HG03159 (cell line): Measurements from ENCODE around the gene TNNI3K.

Experiments
- ATAC-seq: cut with Tn5 transposase; IDR thresholded peaks from one replicate; pipeline ENCODE4 v1.9.1; 2021; ENCODE audit warnings: mild to moderate bottlenecking, moderate library complexity; ENCODE audit not compliant: unreplicated experiment

TNNI3K gene

GRCh38 chr1:74286414-74286813 is 51.2 kb downstream of the TNNI3K start:
- no peak for ATAC-seq

- no peak for ATAC-seq
Observed at GRCh38 chr1:74314438-74314837, 79.3 kb downstream of the TNNI3K start.

DNA sequence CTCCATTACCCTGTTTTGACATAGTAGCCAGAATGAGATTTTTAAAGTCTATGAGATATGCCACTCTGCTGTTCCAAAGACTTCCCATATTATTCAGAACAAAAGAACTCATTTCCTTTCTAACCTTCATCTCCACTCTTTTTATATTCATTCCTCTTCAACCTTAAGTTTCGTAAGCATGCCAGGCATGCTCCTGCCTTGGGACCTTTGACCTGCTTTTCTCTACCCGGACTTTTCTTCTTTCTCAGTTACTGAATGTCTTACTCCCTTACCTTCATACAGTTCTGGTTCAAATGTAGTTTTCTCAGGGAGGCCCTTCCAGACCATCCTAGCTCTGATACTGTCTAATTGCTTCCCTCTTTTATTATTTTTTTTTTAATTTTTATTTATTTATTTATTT is 81.1 kb downstream of the TNNI3K start:
- ATAC-seq: no peak

DNA sequence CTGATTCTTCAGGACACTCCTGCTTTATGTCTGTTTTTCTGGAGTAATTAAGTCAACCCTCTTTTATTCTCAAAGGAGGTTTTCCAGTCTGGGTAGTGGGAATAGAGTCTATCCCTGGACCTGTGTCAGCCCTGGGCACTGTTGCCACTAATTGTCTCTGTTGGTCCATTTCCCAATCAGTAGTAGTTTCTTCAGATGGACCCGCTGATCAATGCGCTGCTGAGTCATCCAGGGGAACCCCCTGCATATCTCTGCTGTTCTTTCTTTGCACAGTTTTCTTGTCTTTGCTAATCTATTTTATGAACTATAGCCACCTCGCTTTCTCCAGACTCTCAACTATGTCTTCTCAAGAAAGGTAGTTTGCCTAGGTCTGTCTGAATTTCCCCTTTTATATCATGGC is 82.5 kb downstream of the TNNI3K start:
- ATAC-seq: no peak

- no peak for ATAC-seq
Observed at GRCh38 chr1:74323937-74324473, 88.8 kb downstream of the TNNI3K start.

GRCh38 chr1:74324684-74325448 is 89.7 kb downstream of the TNNI3K start:
- no peak for ATAC-seq

DNA sequence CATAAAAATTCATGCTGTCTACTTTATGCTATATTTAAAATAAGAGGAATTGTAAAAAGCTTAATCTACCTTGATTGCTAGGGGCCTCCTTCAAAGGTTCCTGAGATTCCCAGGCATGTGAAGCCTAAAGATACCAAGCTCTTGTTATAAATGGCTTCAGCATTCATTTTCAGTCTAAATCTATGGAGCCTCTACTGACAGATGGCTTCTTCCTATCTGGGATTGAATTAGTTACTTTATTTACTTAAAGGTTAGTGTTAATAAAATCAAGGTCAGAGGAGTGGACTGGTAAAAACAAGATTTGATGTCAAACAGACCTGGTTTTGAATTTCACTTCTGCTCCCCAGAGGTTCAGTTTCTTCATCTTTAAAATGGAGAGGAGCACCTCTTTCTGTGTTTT is 93.7 kb downstream of the TNNI3K start:
- ATAC-seq: no peak

DNA sequence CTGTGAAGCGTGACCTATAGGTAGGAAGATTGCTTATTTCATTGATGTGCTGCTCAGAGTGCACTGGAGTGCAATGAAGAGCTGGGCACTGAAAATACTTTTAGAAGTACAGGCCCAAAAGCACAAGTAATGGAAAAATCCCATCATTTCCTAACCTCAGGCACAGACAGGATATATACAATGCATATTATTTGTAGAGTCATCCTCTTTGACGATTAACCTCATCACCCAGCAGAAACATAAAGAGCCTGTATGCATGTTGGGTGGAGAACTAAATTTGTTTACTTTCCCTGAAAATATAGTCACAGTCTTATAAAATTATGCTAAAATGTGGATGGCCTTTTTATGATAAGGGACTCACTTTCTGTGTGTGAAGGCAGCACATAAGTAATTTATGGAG is 98.1 kb downstream of the TNNI3K start:
- no peak for ATAC-seq

DNA sequence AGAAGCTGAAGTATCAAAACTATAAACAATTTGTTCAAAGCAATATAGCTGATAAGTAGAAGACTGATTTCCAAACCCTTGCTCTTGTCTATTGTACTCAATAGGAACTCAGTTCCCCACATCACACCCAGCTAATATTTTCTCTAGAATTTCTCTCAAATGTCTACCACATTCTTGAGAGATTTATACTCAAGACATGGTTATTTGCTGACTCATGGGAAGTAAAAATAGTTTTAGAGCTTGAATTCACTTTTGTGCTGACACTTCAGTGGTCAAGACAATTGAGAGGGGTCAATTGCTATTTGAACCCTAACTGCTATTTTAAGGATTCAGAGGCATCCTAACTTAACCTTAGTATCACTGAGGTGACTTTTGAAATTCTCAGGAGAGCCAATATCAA is 99.0 kb downstream of the TNNI3K start:
- ATAC-seq: no peak

DNA sequence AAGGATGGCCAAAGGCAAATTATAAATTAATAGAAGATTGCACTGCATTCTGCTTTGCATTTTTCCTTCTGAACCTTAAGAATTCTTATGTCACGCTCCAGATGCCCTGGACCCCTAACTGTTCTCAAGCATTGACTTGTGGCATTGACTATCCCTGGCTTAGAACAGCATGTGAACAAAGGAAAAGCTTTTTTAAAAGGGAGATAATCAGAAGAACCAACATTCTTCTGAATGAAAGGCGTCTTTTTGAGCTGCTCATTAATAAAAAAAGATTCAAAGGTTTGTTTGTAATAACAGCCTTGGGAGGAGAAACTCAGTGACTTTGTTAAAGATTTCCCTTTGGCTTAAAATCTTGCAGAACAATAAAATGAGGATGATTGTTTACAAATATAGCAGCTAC is 105.5 kb downstream of the TNNI3K start:
- ATAC-seq: no peak

GRCh38 chr1:74341702-74342339 is 106.6 kb downstream of the TNNI3K start:
- no peak for ATAC-seq

- no peak for ATAC-seq
Observed at GRCh38 chr1:74343216-74343615, 108.0 kb downstream of the TNNI3K start.

- no peak for ATAC-seq
Observed at GRCh38 chr1:74344387-74344786, 109.2 kb downstream of the TNNI3K start.

GRCh38 chr1:74356493-74356892 is 121.3 kb downstream of the TNNI3K start:
- no peak for ATAC-seq

- no peak for ATAC-seq
Observed at GRCh38 chr1:74357150-74357549, 122.0 kb downstream of the TNNI3K start.

DNA sequence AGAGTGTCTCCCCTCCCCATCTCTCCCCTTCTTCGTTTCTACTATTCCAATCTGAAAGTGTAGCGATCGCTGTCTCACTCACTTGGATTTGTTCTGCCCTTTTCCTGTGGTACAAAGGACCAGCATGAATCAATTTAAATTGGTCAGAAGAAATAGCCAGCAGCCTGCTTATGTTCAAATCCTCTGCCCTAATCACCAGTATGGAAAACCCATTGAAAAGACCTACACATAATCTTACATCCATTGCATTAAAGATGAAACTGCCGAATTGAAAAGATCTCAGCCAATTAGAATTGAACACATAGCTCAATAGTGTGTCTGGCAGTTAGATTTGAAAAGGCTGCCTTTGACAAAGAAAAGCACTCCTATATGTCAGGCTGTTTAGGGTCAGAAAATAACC is 122.6 kb downstream of the TNNI3K start:
- no peak for ATAC-seq

DNA sequence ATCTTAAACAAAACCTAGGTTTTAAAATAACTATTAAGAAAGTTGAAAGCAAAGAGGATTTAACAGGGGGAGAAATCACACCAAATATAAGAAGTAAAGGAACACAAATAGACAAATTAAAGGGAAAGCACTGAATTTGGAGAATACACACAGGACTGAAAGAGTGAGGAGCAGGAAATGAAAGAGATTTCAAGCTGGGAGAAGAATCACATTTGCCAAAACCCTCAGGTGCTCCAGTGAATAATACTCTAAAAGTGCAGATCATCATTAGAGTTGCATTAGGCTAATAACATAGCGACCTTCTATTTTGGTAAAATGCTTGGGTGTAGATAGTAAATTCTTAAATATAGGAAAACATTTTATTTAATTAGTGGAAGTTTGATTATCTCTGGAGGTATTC is 127.5 kb downstream of the TNNI3K start:
- ATAC-seq: no peak

- no peak for ATAC-seq
Observed at GRCh38 chr1:74363220-74363619, 128.0 kb downstream of the TNNI3K start.

DNA sequence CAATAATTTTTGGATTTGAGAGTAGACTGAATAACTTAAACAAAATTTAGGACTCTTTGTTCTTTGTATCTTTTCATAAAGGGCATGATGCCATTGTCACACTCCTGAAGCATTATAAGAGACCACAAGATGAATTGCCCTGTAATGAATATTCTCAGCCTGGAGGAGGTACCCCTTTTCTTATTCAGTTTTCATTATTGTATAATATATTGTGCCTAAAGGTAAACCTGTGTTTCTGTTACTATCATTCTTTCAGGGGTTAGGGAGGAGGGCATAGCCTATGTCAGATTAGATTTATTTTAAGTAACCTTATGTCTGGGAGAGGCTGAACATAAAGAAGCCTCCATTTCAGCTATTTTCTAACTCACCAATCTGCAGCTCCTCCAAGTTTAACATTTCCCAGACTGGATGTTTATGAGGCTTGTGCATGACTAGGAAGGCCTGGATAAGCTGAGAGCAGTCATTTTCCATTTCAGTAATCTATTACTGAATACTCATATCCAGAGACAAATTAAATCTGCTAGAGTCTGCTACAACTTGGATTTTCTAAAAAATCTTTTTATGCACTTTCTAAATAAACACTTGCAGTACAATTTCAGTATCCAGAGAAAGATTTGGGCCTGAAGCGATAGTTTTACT is 132.1 kb downstream of the TNNI3K start:
- no peak for ATAC-seq

DNA sequence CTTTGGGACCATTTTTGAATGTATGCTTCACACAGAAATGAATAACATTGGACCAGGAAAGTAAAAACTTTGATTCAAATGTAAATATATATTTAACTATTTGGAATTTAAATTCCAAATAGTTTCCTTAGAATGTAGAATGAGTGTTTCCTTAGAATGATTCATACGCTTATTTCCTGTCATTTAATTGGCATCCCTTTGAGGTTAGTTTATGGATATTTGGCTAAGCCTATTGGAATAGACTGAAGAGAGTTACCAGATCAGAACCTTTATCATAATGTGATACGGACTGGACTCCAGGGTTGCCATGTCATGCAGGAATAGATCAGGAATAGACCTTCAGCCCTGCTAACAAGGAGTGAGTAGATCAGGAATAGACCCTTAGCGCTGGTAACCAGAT is 133.1 kb downstream of the TNNI3K start:
- no peak for ATAC-seq

DNA sequence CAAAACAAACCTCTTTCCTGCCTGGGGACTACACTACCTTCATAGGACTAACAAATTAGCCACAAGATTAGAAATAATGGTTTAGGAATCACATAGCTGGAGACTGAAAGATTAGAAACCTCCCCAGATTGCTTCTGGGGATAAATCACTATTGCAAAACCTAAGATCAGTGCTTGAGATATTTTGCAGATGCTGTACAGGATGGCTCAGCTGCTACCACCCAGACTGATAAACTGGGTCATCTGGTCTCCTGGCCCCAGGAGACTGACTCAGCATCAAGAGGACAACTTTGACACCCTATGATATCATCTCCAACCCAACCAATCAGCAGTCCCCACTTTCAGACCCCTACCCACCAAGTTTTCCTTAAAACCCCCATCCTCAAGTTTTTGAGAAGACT is 140.2 kb downstream of the TNNI3K start:
- no peak for ATAC-seq

- no peak for ATAC-seq
Observed at GRCh38 chr1:74380252-74380651, 145.1 kb downstream of the TNNI3K start.
